Small intestine (tissue), 16 donors: ENCODE data around the gene WDR73. TPM values are rescaled to one million over a fixed set of nuclear protein-coding genes. Genes with fewer than 3 reads are reported as not detected.

Source experiments
- DNase-seq, 2 donors: peaks; one replicate each; pipeline versions ENCODE4 v3.0.0 to v3.0.0-alpha.2; 2013
- FAIRE-seq: peaks from 2 replicates; lab custom pipeline; 2012; peaks lifted over from hg19 to GRCh38; lab: Jason Lieb, UNC
- H3K27ac ChIP-seq, 3 donors: one replicate each; pipeline ENCODE4 v1.5.1; 2013; ENCODE audit warnings: low read length in 2 of 3, mild to moderate bottlenecking in 2 of 3, control low read depth in 1 of 3, inconsistent platforms in 1 of 3, low read depth in 1 of 3, moderate library complexity in 1 of 3
- H3K27me3 ChIP-seq, 3 donors: one replicate each; pipeline ENCODE4 v1.6.1; 2013; ENCODE audit warnings: low read length in 3 of 3, inconsistent platforms in 1 of 3; ENCODE audit not compliant: control insufficient read depth in 3 of 3, insufficient read depth in 3 of 3
- H3K36me3 ChIP-seq, 3 donors: one replicate each; pipeline ENCODE4 v1.6.1; 2013; ENCODE audit warnings: low read length in 3 of 3, inconsistent platforms in 1 of 3, low read depth in 1 of 3, mild to moderate bottlenecking in 1 of 3, moderate library complexity in 1 of 3; ENCODE audit not compliant: control insufficient read depth in 3 of 3, insufficient read depth in 2 of 3
- H3K4me1 ChIP-seq, 3 donors: one replicate each; pipeline ENCODE4 v1.6.1; 2013; ENCODE audit warnings: low read length in 2 of 3, inconsistent platforms in 1 of 3, low read depth in 1 of 3, mild to moderate bottlenecking in 1 of 3, moderate library complexity in 1 of 3; ENCODE audit not compliant: control insufficient read depth in 3 of 3, insufficient read depth in 2 of 3
- H3K4me3 ChIP-seq, 3 donors: one replicate each; pipeline ENCODE4 v1.5.1; 2013; ENCODE audit warnings: low read length in 3 of 3, control low read depth in 1 of 3, inconsistent platforms in 1 of 3, low read depth in 1 of 3, mild to moderate bottlenecking in 1 of 3, moderate library complexity in 1 of 3
- H3K9me3 ChIP-seq, 2 donors: one replicate each; pipeline ENCODE4 v1.6.1; 2013; ENCODE audit warnings: low read depth in 1 of 2, low read length in 1 of 2; ENCODE audit not compliant: control insufficient read depth in 2 of 2, insufficient read depth in 1 of 2
- WGBS, 3 donors: extraction: QIAGEN DNeasy Blood & Tissue Kit; methylation state at CpG; one replicate each; pipeline ENCODE4 v1.1.7; 2013; 5-methylcytosine and 5-hydroxymethylcytosine counted together
- long read RNA-seq, 10 donors: transcript quantifications; one replicate each; lab custom pipeline, GENCODE V29; 2026
- polyA plus RNA-seq, 4 donors: library from polyadenylated mRNA; stranded (reverse) in 3 of 4; unstranded in 1 of 4; fragments of 200-250 nt in 3 of 4; fragments of 120-200 nt in 1 of 4; gene quantifications; one replicate each; pipeline versions ENCODE4 v1.2.1 to v1.2.3, GENCODE V29; 2013
- donor health status: healthy with polysubstance abuse.
- donor health status: control.
- donor health status: control.
- donor health status: Bipolar disorder and iron deficiency.
- donor health status: healthy.

WDR73 gene
- 10 to 100 TPM in 2 of 4 donors, 1 to 10 TPM in 2; 6.3 to 29.4 (median 10.7) TPM for polyA plus RNA-seq
- long read RNA-seq, donor 1, result 0 reads
- long read RNA-seq, donor 2, full-length matches to known transcripts, result 3 of 3 reads
- long read RNA-seq, donor 2, partial matches to known transcripts, result 0 of 3 reads
- long read RNA-seq, donor 2, other reads (novel, unspliced or antisense), result 0 of 3 reads
- long read RNA-seq, donor 3, full-length matches to known transcripts, result 3 of 9 reads
- long read RNA-seq, donor 3, partial matches to known transcripts, result 6 of 9 reads
- long read RNA-seq, donor 3, other reads (novel, unspliced or antisense), result 0 of 9 reads
- long read RNA-seq, donor 4, result 0 reads
- long read RNA-seq, donor 5, result 0 reads
- long read RNA-seq, donor 6, full-length matches to known transcripts, result 3 of 16 reads
- long read RNA-seq, donor 6, partial matches to known transcripts, result 13 of 16 reads
- long read RNA-seq, donor 6, other reads (novel, unspliced or antisense), result 0 of 16 reads
- long read RNA-seq, donor 7, full-length matches to known transcripts, result 7 of 7 reads
- long read RNA-seq, donor 7, partial matches to known transcripts, result 0 of 7 reads
- long read RNA-seq, donor 7, other reads (novel, unspliced or antisense), result 0 of 7 reads
- long read RNA-seq, donor 8, result 0 reads
- long read RNA-seq, donor 9, full-length matches to known transcripts, result 3 of 3 reads
- long read RNA-seq, donor 9, partial matches to known transcripts, result 0 of 3 reads
- long read RNA-seq, donor 9, other reads (novel, unspliced or antisense), result 0 of 3 reads
- long read RNA-seq, donor 10, full-length matches to known transcripts, result 3 of 16 reads
- long read RNA-seq, donor 10, partial matches to known transcripts, result 13 of 16 reads
- long read RNA-seq, donor 10, other reads (novel, unspliced or antisense), result 0 of 16 reads

GRCh38 chr15:84653910-84654688, at the start of gene WDR73:
Gene WDR73, minus strand, starts transcription at chr15:84654283. Its CDS starts 9 bp downstream, at chr15:84654274.
- Histone ChIP-seq H3K4me1 (peaks cover 0 to 23% (median 3%) of the 10 kb centered on the region in 3 donors), H3K36me3 (peaks cover 3 to 25% (median 3%) of the 10 kb centered on the region in 3 donors), H3K27ac (peak within 1 kb of the TSS; percentile 32 to 89 (median 86)), H3K4me3 (peak within 1 kb of the TSS; percentile 74 to 84 (median 75)), H3K27me3 (no peaks in the 10 kb centered on the region), H3K9me3 (no peaks in the 10 kb centered on the region)
- FAIRE-seq (no peak), DNase-seq (peak; percentile 95 to 98)
- WGBS, 3 donors, result 0% methylated on average over 48 to 49 of the region's 49 CpGs

GRCh38 chr15:84703808-84704207, 49.7 kb upstream of the WDR73 start:
- Histone ChIP-seq H3K36me3 (peaks cover 0 to 8% (median 0%) of the 10 kb centered on the region in 3 donors), H3K27ac (no peak overlapping the region), H3K27me3 (no peaks in the 10 kb centered on the region), H3K9me3 (no peaks in the 10 kb centered on the region), H3K4me1 (peaks cover 0 to 4% (median 0%) of the 10 kb centered on the region in 3 donors), H3K4me3 (no peak overlapping the region)
- WGBS, 3 donors, result 87 to 96% (median 90%) methylated on average over 5 of the region's 5 CpGs
- no peak for FAIRE-seq
- DNase-seq, result no peak

- peaks cover 0 to 4% (median 0%) of the 10 kb centered on the region in 3 donors for H3K4me1 ChIP-seq
- no peak overlapping the region for H3K4me3 ChIP-seq
- peaks cover 0 to 6% (median 0%) of the 10 kb centered on the region in 3 donors for H3K36me3 ChIP-seq
- 52 to 87% (median 73%) methylated on average over 4 of the region's 4 CpGs for WGBS, 3 donors
- no peaks in the 10 kb centered on the region for H3K9me3 ChIP-seq
- DNase-seq (peak in 1 of 2 donors; percentile 22), FAIRE-seq (no peak)
- H3K27me3 ChIP-seq, result no peaks in the 10 kb centered on the region
- peak overlapping the region in 1 of 3 donors; percentile 4 for H3K27ac ChIP-seq
Observed at GRCh38 chr15:84702961-84703482, 48.9 kb upstream of the WDR73 start.

GRCh38 chr15:84699538-84700191, 45.6 kb upstream of the WDR73 start:
- DNase-seq (no peak), FAIRE-seq (no peak)
- H3K36me3 ChIP-seq, result peaks cover 0 to 4% (median 0%) of the 10 kb centered on the region in 3 donors
- 84 to 94% (median 93%) methylated on average over 8 of the region's 8 CpGs for WGBS, 3 donors
- peaks cover 0 to 4% (median 1%) of the 10 kb centered on the region in 3 donors for H3K4me1 ChIP-seq
- H3K9me3 ChIP-seq, result no peaks in the 10 kb centered on the region
- no peak overlapping the region for H3K27ac ChIP-seq
- H3K4me3 ChIP-seq, result no peak overlapping the region
- H3K27me3 ChIP-seq, result no peaks in the 10 kb centered on the region

- peaks cover 0 to 2% (median 0%) of the 10 kb centered on the region in 3 donors for H3K36me3 ChIP-seq
- WGBS, 3 donors, result 4 to 26% (median 26%) methylated on average over 1 of the region's 1 CpG
- no peaks in the 10 kb centered on the region for H3K9me3 ChIP-seq
- no peak overlapping the region for H3K27ac ChIP-seq
- H3K4me3 ChIP-seq, result no peak overlapping the region
- no peak for FAIRE-seq
- no peak for DNase-seq
- H3K27me3 ChIP-seq, result no peaks in the 10 kb centered on the region
- H3K4me1 ChIP-seq, result peaks cover 0 to 1% (median 0%) of the 10 kb centered on the region in 3 donors
Observed at GRCh38 chr15:84697236-84697990, 43.3 kb upstream of the WDR73 start.

GRCh38 chr15:84696757-84697156, 42.7 kb upstream of the WDR73 start:
- no peak overlapping the region for H3K4me3 ChIP-seq
- H3K27me3 ChIP-seq, result no peaks in the 10 kb centered on the region
- peaks cover 0 to 2% (median 0%) of the 10 kb centered on the region in 3 donors for H3K36me3 ChIP-seq
- FAIRE-seq (no peak), DNase-seq (no peak)
- 76 to 85% (median 82%) methylated on average over 4 of the region's 4 CpGs for WGBS, 3 donors
- H3K4me1 ChIP-seq, result peaks cover 0 to 1% (median 0%) of the 10 kb centered on the region in 3 donors
- H3K27ac ChIP-seq, result no peak overlapping the region
- no peaks in the 10 kb centered on the region for H3K9me3 ChIP-seq

GRCh38 chr15:84690342-84690741, 36.3 kb upstream of the WDR73 start:
- Histone ChIP-seq H3K27me3 (no peaks in the 10 kb centered on the region), H3K36me3 (peaks cover 4 to 35% (median 4%) of the 10 kb centered on the region in 3 donors), H3K27ac (no peak overlapping the region), H3K4me3 (no peak overlapping the region), H3K9me3 (no peaks in the 10 kb centered on the region), H3K4me1 (no peaks in the 10 kb centered on the region)
- WGBS, 3 donors, result 95 to 96% (median 96%) methylated on average over 8 of the region's 8 CpGs
- DNase-seq (no peak), FAIRE-seq (no peak)
